Hepatocyte (in vitro differentiated cells): ENCODE results near the gene CMTM8. TPM values are rescaled to one million over a fixed set of nuclear protein-coding genes. Genes with fewer than 3 reads are reported as not detected.

Source experiments
- DNase-seq: peaks from one replicate; pipeline ENCODE4 v3.0.0-alpha.2; 2016; ENCODE audit warnings: low spot score
- H2AFZ ChIP-seq: fragments of 200-600 bp; sonication (generic); 2 replicates; pipeline ENCODE4 v1.6.0; 2016; ENCODE audit warnings: antibody characterized with exemption, mild to moderate bottlenecking
- H3K27ac ChIP-seq: fragments of 200-600 bp; sonication (generic); 2 replicates; pipeline ENCODE4 v1.5.1; 2016; ENCODE audit warnings: mild to moderate bottlenecking
- H3K27me3 ChIP-seq: fragments of 200-600 bp; sonication (generic); 2 replicates; pipeline ENCODE4 v1.6.1; 2016
- H3K36me3 ChIP-seq: fragments of 200-600 bp; sonication (generic); replicated peaks from 2 replicates; pipeline ENCODE4 v1.5.1; 2016; ENCODE audit warnings: low read depth; ENCODE audit not compliant: insufficient read depth
- H3K4me1 ChIP-seq: fragments of 200-600 bp; sonication (generic); 2 replicates; pipeline ENCODE4 v1.5.1; 2016; ENCODE audit warnings: mild to moderate bottlenecking, moderate library complexity; ENCODE audit not compliant: insufficient read depth
- H3K4me2 ChIP-seq: fragments of 200-600 bp; sonication (generic); 2 replicates; pipeline ENCODE4 v1.6.0; 2016
- H3K4me3 ChIP-seq: fragments of 200-600 bp; sonication (generic); 2 replicates; pipeline ENCODE4 v1.5.1; 2016; ENCODE audit warnings: mild to moderate bottlenecking
- H3K79me2 ChIP-seq: fragments of 200-600 bp; sonication (generic); 2 replicates; pipeline ENCODE4 v1.6.0; 2017; ENCODE audit warnings: mild to moderate bottlenecking
- H3K9me2 ChIP-seq: fragments of 200-600 bp; sonication (generic); replicated peaks from 2 replicates; pipeline ENCODE4 v1.6.0; 2017; ENCODE audit warnings: mild to moderate bottlenecking; ENCODE audit not compliant: insufficient read depth
- H3K9me3 ChIP-seq: fragments of 200-600 bp; sonication (generic); 2 replicates; pipeline ENCODE4 v1.5.1; 2016; ENCODE audit warnings: low read depth, mild to moderate bottlenecking
- H4K20me1 ChIP-seq: fragments of 200-600 bp; sonication (generic); 2 replicates; pipeline ENCODE4 v1.6.0; 2016; ENCODE audit warnings: mild to moderate bottlenecking; ENCODE audit not compliant: insufficient read depth, poor library complexity, severe bottlenecking
- EZH2 ChIP-seq: fragments of 200-600 bp; sonication (generic); IDR thresholded peaks from 2 replicates; pipeline ENCODE4 v1.6.1; 2016; ENCODE audit warnings: antibody characterized with exemption, mild to moderate bottlenecking, borderline replicate concordance
- EZH2phosphoT487 ChIP-seq: fragments of 200-600 bp; sonication (generic); IDR thresholded peaks from one replicate; pipeline ENCODE4 v1.6.1; 2018; ENCODE audit warnings: antibody characterized with exemption, mild to moderate bottlenecking, low read depth, moderate library complexity; ENCODE audit not compliant: unreplicated experiment, severe bottlenecking
- WGBS: methylation state at CpG from one replicate; pipeline ENCODE4 v1.1.6; 2016; ENCODE audit warnings: low lambda C conversion rate; ENCODE audit errors: missing lambda C conversion rate; 5-methylcytosine and 5-hydroxymethylcytosine counted together
- polyA plus RNA-seq: library from polyadenylated mRNA; unstranded; fragments of >200 nt; fragmentation: Nextera tagmentation; extraction: Ambion mirVana; gene quantifications from 2 replicates; pipeline ENCODE4 v1.2.1, GENCODE V29; 2016
- total RNA-seq: library from RNA; depleted of rRNA; stranded (reverse); fragments of >200 nt; gene quantifications from 2 replicates; pipeline ENCODE4 v1.2.3, GENCODE V29; 2014
- TF ChIP-seq, protein P1 (sequence below): fragments of 200-600 bp; sonication (generic); IDR thresholded peaks from 2 replicates; pipeline ENCODE4 v1.5.1; 2016; ENCODE audit warnings: antibody characterized with exemption, mild to moderate bottlenecking; ENCODE audit not compliant: poor library complexity

The CMTM8 gene
- total and polyA plus RNA-seq, 2 experiments from 2014 or later, result 20.7 to 34.1 TPM

DNA sequence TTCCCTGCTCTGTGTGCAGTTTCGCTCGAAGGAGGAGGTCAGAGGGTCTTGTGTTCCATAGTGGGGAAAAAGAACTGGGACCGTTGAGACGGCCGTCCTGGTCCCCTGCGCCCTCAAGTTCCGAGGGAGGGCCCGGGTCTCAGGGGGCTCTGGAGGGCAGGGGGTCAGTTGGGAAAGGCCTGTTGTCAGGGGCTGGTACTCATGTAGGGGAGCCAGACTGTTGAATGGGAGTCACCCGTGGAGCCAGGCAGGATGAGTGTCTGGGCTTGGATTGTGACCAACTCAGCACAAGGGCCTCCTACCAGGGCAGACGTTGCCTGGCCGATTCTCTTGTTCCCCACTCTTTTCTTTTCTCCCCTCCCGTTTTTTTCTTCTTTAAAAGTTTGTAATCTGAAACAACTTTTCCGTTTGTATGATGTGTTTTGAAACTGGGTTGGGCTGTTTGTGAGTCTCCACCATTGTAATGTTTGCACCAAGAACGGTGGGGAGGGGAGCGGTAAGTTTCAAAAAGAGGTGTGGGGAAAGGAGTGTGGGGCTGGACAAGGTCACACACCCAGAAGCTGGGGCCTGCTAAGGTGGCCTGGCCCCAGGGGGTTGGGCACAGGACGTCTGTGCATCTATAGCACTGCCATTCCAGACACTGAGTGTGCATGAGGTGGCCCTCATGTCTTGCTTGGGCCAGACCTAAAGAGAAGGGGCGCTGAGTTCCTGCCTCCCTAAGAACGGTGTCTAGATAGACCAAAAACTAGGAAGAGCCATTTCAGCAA, 154.2 kb downstream of the CMTM8 start:
- H3K4me1 ChIP-seq, result peaks cover 5% of the 10 kb centered on the region
- H3K9me2 ChIP-seq, result no peaks in the 10 kb centered on the region
- H3K27me3 ChIP-seq, result no peaks in the 10 kb centered on the region
- H4K20me1 ChIP-seq, result no peaks in the 10 kb centered on the region
- H3K79me2 ChIP-seq, result peaks cover 46% of the 10 kb centered on the region
- peak overlapping the region; percentile 91 for H3K27ac ChIP-seq
- 28% methylated on average over 18 of the region's 18 CpGs for WGBS
- TF ChIP-seq EZH2 (no peak), EZH2phosphoT487 (no peak)
- TF ChIP-seq, protein P1, sequence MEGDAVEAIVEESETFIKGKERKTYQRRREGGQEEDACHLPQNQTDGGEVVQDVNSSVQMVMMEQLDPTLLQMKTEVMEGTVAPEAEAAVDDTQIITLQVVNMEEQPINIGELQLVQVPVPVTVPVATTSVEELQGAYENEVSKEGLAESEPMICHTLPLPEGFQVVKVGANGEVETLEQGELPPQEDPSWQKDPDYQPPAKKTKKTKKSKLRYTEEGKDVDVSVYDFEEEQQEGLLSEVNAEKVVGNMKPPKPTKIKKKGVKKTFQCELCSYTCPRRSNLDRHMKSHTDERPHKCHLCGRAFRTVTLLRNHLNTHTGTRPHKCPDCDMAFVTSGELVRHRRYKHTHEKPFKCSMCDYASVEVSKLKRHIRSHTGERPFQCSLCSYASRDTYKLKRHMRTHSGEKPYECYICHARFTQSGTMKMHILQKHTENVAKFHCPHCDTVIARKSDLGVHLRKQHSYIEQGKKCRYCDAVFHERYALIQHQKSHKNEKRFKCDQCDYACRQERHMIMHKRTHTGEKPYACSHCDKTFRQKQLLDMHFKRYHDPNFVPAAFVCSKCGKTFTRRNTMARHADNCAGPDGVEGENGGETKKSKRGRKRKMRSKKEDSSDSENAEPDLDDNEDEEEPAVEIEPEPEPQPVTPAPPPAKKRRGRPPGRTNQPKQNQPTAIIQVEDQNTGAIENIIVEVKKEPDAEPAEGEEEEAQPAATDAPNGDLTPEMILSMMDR, result no peak
- peak overlapping the region; percentile 80 for H2AFZ ChIP-seq
- H3K9me3 ChIP-seq, result no peaks in the 10 kb centered on the region
- H3K4me3 ChIP-seq, result peak overlapping the region; percentile 98
- peak; percentile 60 for DNase-seq
- H3K4me2 ChIP-seq, result peak overlapping the region; percentile 95
- no peaks in the 10 kb centered on the region for H3K36me3 ChIP-seq

DNA sequence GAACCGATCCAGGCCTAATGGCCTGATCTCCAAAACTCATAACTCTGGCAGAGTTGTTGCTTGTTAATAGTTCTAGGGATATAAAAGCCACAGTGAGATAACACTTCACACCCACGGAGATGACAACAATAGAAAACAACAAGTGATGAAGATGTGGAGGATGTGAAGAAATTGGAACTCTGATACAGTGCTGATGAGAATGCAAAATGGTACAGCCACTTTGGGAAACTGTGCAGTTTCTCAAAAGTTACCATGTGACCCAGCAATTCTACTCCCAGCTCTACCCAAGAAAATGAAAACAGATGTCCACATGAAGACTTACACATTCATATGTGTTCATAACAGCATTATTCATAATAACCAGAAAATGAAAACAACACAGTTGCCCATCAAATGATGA, 157.0 kb downstream of the CMTM8 start:
- Histone ChIP-seq H3K4me3 (no peak overlapping the region), H3K27ac (no peak overlapping the region), H3K9me3 (no peaks in the 10 kb centered on the region), H3K9me2 (no peaks in the 10 kb centered on the region), H3K79me2 (peaks cover 56% of the 10 kb centered on the region), H3K36me3 (no peaks in the 10 kb centered on the region), H2AFZ (no peak overlapping the region), H3K27me3 (no peaks in the 10 kb centered on the region), H4K20me1 (no peaks in the 10 kb centered on the region), H3K4me1 (peaks cover 5% of the 10 kb centered on the region), H3K4me2 (no peak overlapping the region)
- 80% methylated on average over 2 of the region's 2 CpGs for whole genome bisulfite sequencing
- DNase-seq, result no peak
- TF ChIP-seq EZH2 (no peak), EZH2phosphoT487 (no peak)
- TF ChIP-seq, protein P1, result no peak

DNA sequence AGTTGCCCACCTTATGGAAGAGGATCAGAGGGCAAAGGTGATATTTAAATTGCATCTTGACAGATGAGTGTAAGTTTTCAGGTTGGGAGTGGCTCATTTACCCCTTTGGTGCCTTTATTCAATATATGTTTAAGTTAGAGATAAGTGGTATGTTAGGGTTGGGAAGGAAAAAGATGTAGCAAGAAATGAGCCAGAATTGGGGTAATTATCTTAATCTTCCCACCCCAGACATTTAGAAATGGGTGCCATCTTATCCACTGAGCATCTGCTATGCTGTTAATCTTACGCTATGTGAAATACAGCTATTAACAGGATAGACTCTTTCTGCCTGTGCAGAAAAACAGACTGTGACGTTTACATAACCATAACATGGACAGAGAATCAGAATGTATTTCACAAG, 159.5 kb downstream of the CMTM8 start:
- Histone ChIP-seq H2AFZ (no peak overlapping the region), H3K27me3 (no peaks in the 10 kb centered on the region), H3K36me3 (no peaks in the 10 kb centered on the region), H3K4me1 (peaks cover 11% of the 10 kb centered on the region), H3K9me3 (no peaks in the 10 kb centered on the region), H3K4me3 (no peak overlapping the region), H4K20me1 (no peaks in the 10 kb centered on the region), H3K27ac (no peak overlapping the region), H3K79me2 (peaks cover 57% of the 10 kb centered on the region), H3K9me2 (no peaks in the 10 kb centered on the region), H3K4me2 (no peak overlapping the region)
- no peak for DNase-seq
- WGBS, result 86% methylated on average over 2 of the region's 2 CpGs
- no peak for TF ChIP-seq EZH2phosphoT487
- TF ChIP-seq, protein P1, result no peak
- TF ChIP-seq EZH2, result no peak
